ENCODE data around the gene PLXNA4. TPM values are rescaled to one million over a fixed set of nuclear protein-coding genes. Genes with fewer than 3 reads are reported as not detected.

Gene PLXNA4
- total and polyA plus RNA-seq, 11 donors: 1.8 to 22.1 (median 10.5) TPM

GRCh38 chr7:132532281-132532680 is 44.0 kb downstream of the PLXNA4 start:
- Histone ChIP-seq H3K4me3 (no peak overlapping the region), H3K27ac (no peak overlapping the region), H3K27me3 (no peaks in the 10 kb centered on the region), H3K9me3 (no peaks in the 10 kb centered on the region), H3K4me1 (peaks cover 0 to 8% (median 0%) of the 10 kb centered on the region in 12 donors), H3K36me3 (no peaks in the 10 kb centered on the region)
- DNase-seq (no peak), ATAC-seq (no peak)
- intact Hi-C loops (cut with DNase I): no loop called here
- TF ChIP-seq POLR2A (IDR thresholded peaks at IDR 0.05) (no peak), CTCF (IDR thresholded peaks at IDR 0.05) (no peak)
- 87 to 91% (median 90%) methylated on average over 4 of the region's 4 CpGs for WGBS, 4 donors

GRCh38 chr7:132531562-132531961 is 44.7 kb downstream of the PLXNA4 start:
- ATAC-seq (no peak), DNase-seq (no peak)
- WGBS, 4 donors: 83 to 93% (median 89%) methylated on average over 5 of the region's 5 CpGs
- Histone ChIP-seq H3K4me3 (no peak overlapping the region), H3K4me1 (peaks cover 0 to 3% (median 0%) of the 10 kb centered on the region in 12 donors), H3K9me3 (no peaks in the 10 kb centered on the region), H3K27ac (no peak overlapping the region), H3K36me3 (no peaks in the 10 kb centered on the region), H3K27me3 (no peaks in the 10 kb centered on the region)
- TF ChIP-seq POLR2A (IDR thresholded peaks at IDR 0.05) (no peak), CTCF (IDR thresholded peaks at IDR 0.05) (no peak)
- intact Hi-C loops (cut with DNase I): no loop called here

GRCh38 chr7:132528695-132529094 is 47.6 kb downstream of the PLXNA4 start:
- TF ChIP-seq CTCF (IDR thresholded peaks at IDR 0.05) (no peak), POLR2A (IDR thresholded peaks at IDR 0.05) (no peak)
- no peaks in the 10 kb centered on the region for H3K36me3 ChIP-seq
- H3K27me3 ChIP-seq: no peaks in the 10 kb centered on the region
- H3K27ac ChIP-seq: no peak overlapping the region
- DNase-seq: no peak
- WGBS, 4 donors: 93 to 95% (median 94%) methylated on average over 3 of the region's 3 CpGs
- peaks cover 0 to 3% (median 0%) of the 10 kb centered on the region in 12 donors for H3K4me1 ChIP-seq
- intact Hi-C loops (cut with DNase I): no loop called here
- ATAC-seq: no peak
- H3K4me3 ChIP-seq: no peak overlapping the region
- H3K9me3 ChIP-seq: no peaks in the 10 kb centered on the region

- Histone ChIP-seq H3K36me3 (no peaks in the 10 kb centered on the region), H3K9me3 (no peaks in the 10 kb centered on the region), H3K4me1 (peaks cover 0 to 3% (median 0%) of the 10 kb centered on the region in 12 donors), H3K27me3 (no peaks in the 10 kb centered on the region), H3K27ac (no peak overlapping the region), H3K4me3 (no peak overlapping the region)
- DNase-seq: no peak
- 84 to 88% (median 85%) methylated on average over 17 of the region's 17 CpGs for WGBS, 4 donors
- no peak for TF ChIP-seq POLR2A (IDR thresholded peaks at IDR 0.05)
- no peak for TF ChIP-seq CTCF (IDR thresholded peaks at IDR 0.05)
- no peak for ATAC-seq
- intact Hi-C loops (cut with DNase I): no loop called here
Measured at GRCh38 chr7:132527467-132528410, 48.5 kb downstream of the PLXNA4 start.
